ENCODE data around the gene GPX7. TPM values are rescaled to one million over a fixed set of nuclear protein-coding genes. Genes with fewer than 3 reads are reported as not detected.

Gene GPX7
- total RNA-seq: 10 to 100 TPM; 21.5 TPM

- ATAC-seq (peak; percentile 71), DNase-seq (peak; percentile 63)
- H3K36me3 Mint-ChIP-seq (ENCODE audit: low read depth): peaks cover 27% of the 10 kb centered on the region
- peak within 1 kb of the TSS; percentile 89 for H3K4me3 Mint-ChIP-seq
- intact Hi-C loops (cut with micrococcal nuclease): no loop called here
- TF ChIP-seq, protein P1, sequence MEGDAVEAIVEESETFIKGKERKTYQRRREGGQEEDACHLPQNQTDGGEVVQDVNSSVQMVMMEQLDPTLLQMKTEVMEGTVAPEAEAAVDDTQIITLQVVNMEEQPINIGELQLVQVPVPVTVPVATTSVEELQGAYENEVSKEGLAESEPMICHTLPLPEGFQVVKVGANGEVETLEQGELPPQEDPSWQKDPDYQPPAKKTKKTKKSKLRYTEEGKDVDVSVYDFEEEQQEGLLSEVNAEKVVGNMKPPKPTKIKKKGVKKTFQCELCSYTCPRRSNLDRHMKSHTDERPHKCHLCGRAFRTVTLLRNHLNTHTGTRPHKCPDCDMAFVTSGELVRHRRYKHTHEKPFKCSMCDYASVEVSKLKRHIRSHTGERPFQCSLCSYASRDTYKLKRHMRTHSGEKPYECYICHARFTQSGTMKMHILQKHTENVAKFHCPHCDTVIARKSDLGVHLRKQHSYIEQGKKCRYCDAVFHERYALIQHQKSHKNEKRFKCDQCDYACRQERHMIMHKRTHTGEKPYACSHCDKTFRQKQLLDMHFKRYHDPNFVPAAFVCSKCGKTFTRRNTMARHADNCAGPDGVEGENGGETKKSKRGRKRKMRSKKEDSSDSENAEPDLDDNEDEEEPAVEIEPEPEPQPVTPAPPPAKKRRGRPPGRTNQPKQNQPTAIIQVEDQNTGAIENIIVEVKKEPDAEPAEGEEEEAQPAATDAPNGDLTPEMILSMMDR (IDR thresholded peaks at IDR 0.05): no peak
- CTCF ChIA-PET: interaction anchor here (0.6 to 1.5 kb wide), 5 partner anchors 11 to 49 kb away, joined by 3 to 5 read pairs (median 4); partner anchors contain the start of genes SHISAL2A and TUT4
- H3K27me3 Mint-ChIP-seq: no peaks in the 10 kb centered on the region
- H3K9me3 Mint-ChIP-seq: no peaks in the 10 kb centered on the region
- H3K27ac Mint-ChIP-seq: peak within 1 kb of the TSS; percentile 96
- POLR2A ChIA-PET: interaction anchor here (0.7 to 1.7 kb wide), 10 partner anchors 9 to 198 kb away, joined by 3 to 6 read pairs (median 3); partner anchors contain the start of genes ORC1 and PRPF38A
- H3K4me1 Mint-ChIP-seq (ENCODE audit: low read depth): peaks cover 41% of the 10 kb centered on the region
Measured at GRCh38 chr1:52601991-52602855, at the start of gene GPX7. GPX7 (plus strand) TSS chr1:52602371; CDS start chr1:52602410, 39 bp downstream.

DNA sequence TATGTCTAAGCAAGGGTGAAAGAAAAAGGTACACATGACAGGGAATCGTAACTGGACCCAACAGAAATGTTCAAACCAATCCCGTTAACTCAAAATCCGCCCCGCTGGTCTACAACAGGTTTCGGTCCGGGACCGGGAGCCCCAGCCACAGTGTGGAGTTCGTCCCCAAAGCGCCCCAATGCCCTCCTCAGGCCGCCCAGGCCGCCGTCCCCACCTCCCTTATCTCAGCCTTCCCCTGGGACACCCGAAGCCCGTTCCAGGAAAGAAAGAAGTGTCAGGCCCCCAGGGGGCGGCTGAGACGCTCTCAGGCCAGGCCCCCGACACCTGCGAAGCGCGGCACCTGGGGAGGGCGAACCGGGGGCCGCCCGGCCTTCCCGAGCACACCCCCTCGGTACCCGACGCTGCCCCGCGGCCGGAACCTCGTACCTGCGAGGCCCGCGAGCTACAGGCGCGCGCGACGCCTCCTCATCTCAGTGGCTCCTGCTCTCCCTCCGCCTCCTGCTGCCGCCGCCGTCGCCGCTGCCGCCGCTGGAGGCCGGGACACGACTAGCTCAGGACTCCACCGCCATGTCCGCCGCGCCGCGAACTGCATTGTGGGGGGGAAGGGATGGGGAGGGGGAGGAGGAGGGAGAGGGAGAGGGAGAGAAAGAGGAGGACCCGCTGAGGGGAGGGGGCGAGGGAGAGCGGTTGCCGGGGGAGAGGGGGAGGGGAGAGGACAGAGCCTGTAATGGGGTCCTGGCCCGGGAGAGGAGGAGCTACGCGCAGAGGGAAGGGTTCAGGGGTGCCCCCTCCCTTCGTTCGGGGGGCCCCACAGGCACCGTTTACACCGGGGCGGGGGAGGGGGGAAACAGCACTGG is 49.4 kb upstream of the GPX7 start, which contains the start of gene TUT4:
TUT4 (minus strand) TSS at position 588 of the 857 bp plus-strand sequence. CDS start 26,812 bp downstream, outside the sequence.
- intact Hi-C loops (cut with micrococcal nuclease): loop anchor here (5.0 to 10.0 kb wide), 2 partner anchors 85 to 128 kb away; no protein-coding TSS in a partner anchor
- DNase-seq (peak; percentile 84), ATAC-seq (peak; percentile 67)
- CTCF ChIA-PET: interaction anchor here (0.8 to 1.5 kb wide), 7 partner anchors 10 to 113 kb away, joined by 3 to 4 read pairs (median 3); no protein-coding TSS in a partner anchor
- Mint-ChIP-seq H3K4me1 (ENCODE audit: low read depth) (peaks cover 38% of the 10 kb centered on the region), H3K27ac (peak within 1 kb of the TSS; percentile 65), H3K4me3 (no peak within 1 kb of the TSS), H3K9me3 (no peaks in the 10 kb centered on the region), H3K27me3 (no peaks in the 10 kb centered on the region), H3K36me3 (ENCODE audit: low read depth) (peaks cover 1% of the 10 kb centered on the region)
- TF ChIP-seq, protein P1 (IDR thresholded peaks at IDR 0.05): no peak
- POLR2A ChIA-PET: interaction anchor here (0.8 to 2.3 kb wide), 15 partner anchors 13 to 148 kb away, joined by 3 to 20 read pairs (median 4); partner anchors contain the start of genes GPX7, ORC1, PRPF38A and SHISAL2A

- intact Hi-C loops (cut with micrococcal nuclease): loop anchor here (5.0 to 10.0 kb wide), 2 partner anchors 84 to 129 kb away; no protein-coding TSS in a partner anchor
- no peak overlapping the region for H3K4me3 Mint-ChIP-seq
- H3K27ac Mint-ChIP-seq: peak overlapping the region; percentile 65
- ATAC-seq (peak; percentile 88), DNase-seq (peak; percentile 96)
- ChIA-PET POLR2A (interaction anchor here (0.5 to 2.3 kb wide), 18 partner anchors 12 to 149 kb away, joined by 3 to 20 read pairs (median 4); partner anchors contain the start of genes GPX7, ORC1, PRPF38A and SHISAL2A), CTCF (interaction anchor here (0.8 to 1.5 kb wide), 7 partner anchors 11 to 112 kb away, joined by 3 to 4 read pairs (median 3); no protein-coding TSS in a partner anchor)
- TF ChIP-seq, protein P1 (IDR thresholded peaks at IDR 0.05): no peak
- peaks cover 33% of the 10 kb centered on the region for H3K4me1 Mint-ChIP-seq (ENCODE audit: low read depth)
- no peaks in the 10 kb centered on the region for H3K9me3 Mint-ChIP-seq
- peaks cover 1% of the 10 kb centered on the region for H3K36me3 Mint-ChIP-seq (ENCODE audit: low read depth)
- no peaks in the 10 kb centered on the region for H3K27me3 Mint-ChIP-seq
Measured at GRCh38 chr1:52553362-52554266, 48.6 kb upstream of the GPX7 start.

- no peaks in the 10 kb centered on the region for H3K9me3 Mint-ChIP-seq
- ChIA-PET POLR2A (interaction anchor here (0.7 to 2.3 kb wide), 6 partner anchors 14 to 150 kb away, joined by 3 to 20 read pairs (median 3); partner anchors contain the start of genes ORC1, PRPF38A and SHISAL2A), CTCF (interaction anchor here (1.5 kb wide), 1 partner anchor 34 kb away, joined by 4 read pairs; no protein-coding TSS in a partner anchor)
- DNase-seq (no peak), ATAC-seq (no peak)
- H3K27ac Mint-ChIP-seq: peak overlapping the region; percentile 65
- peaks cover 1% of the 10 kb centered on the region for H3K36me3 Mint-ChIP-seq (ENCODE audit: low read depth)
- H3K27me3 Mint-ChIP-seq: no peaks in the 10 kb centered on the region
- peaks cover 27% of the 10 kb centered on the region for H3K4me1 Mint-ChIP-seq (ENCODE audit: low read depth)
- TF ChIP-seq, protein P1 (IDR thresholded peaks at IDR 0.05): no peak
- no peak overlapping the region for H3K4me3 Mint-ChIP-seq
- intact Hi-C loops (cut with micrococcal nuclease): loop anchor here (5.0 to 10.0 kb wide), 2 partner anchors 83 to 129 kb away; no protein-coding TSS in a partner anchor
Measured at GRCh38 chr1:52554267-52554640, 47.9 kb upstream of the GPX7 start.
